ENCODE data around the gene VILL. TPM values are rescaled to one million over a fixed set of nuclear protein-coding genes. Genes with fewer than 3 reads are reported as not detected.

VILL gene
- 46.4 TPM for total RNA-seq

DNA sequence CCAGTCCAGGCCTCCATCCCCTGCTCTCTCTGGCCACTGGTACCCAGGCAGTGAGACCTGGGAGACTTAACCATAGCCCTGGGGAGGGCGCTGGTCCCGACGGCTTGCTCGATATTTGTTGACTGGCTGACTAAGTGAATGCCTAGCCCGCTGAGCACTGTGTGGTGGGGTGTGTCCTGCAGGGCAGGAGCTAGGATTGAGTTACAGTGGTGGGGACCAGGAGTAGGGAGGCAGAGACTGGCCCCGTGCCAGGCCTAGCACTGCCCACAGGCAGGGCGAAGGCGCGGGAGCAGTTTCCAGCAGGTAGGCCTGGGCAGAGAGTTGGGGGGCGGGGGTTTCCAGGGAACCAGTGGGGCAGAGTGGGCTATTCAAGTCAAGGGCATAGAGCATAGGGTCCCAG is at the start of gene VILL:
Gene VILL, plus strand, starts transcription at position 260 of the 400 bp plus-strand sequence. CDS start 2,887 bp downstream, outside the sequence.
- peak; percentile 73 for DNase-seq (ENCODE audit: low spot score)

DNA sequence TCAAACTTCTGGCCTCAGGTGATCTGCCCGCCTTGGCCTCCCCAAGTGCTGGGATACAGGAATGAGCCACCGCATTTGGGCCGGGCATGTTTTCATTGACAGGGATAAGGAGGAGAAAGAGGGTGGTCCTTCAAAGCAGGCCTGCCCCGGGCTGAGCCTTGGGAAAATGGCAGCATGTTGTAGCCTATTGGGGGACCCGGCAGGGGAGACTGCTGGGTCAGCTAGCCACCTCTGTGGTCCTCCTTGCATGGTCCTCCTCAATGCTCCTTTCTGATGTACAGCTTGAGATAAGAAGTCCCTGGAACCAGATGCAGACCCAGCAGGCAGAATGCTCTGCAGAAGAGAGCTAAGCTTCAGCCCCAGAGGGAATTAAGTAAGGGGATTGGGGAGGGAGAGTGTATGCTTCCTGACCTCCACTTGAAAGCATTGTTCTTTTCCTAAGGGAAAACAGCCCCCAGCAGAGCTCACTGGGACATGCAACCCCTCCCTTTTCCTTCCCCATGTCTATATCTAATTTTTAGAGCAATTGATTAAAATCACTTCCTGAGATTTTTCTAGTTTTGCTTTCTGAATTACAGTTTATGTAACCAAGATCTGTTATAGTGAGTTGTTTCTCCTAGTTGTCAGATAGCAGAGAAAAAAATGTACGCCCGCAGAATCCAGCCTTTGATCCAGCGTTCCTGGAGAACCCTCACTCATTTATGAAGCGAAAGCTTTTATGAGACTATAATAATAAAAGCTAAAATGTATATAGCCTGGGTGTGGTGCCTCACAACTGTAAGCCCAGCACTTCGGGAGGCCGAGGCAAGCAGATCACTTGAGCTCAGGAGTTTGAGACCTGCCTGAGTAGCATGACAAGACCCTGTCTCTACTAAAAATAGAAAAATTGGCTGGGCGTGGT is 48.7 kb upstream of the VILL start:
- DNase-seq (ENCODE audit: low spot score) = no peak

- no peak for DNase-seq (ENCODE audit: low spot score)
These were observed 47.9 kb upstream of the VILL start for GRCh38 chr3:37942646-37943045.

DNA sequence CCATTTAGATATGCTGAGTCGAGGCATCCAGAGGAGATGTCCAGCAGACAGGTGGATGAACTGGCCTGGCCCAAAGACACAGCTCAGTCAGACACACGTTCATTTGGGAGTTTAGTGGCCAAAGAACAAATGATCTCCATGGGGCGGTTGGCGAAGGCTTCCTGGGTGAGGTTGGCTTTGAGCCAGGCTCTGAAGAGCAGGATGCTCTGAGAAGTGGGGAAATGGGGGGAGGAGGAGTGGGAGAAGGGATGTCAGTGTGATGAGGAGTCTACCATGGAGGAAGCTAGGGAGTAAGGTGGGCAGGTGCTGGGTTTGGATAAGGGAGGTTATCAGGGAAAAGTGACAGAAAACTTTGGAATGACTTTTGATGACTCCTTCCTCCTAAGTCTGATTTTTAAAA is 47.5 kb upstream of the VILL start:
- no peak for DNase-seq (ENCODE audit: low spot score)

DNA sequence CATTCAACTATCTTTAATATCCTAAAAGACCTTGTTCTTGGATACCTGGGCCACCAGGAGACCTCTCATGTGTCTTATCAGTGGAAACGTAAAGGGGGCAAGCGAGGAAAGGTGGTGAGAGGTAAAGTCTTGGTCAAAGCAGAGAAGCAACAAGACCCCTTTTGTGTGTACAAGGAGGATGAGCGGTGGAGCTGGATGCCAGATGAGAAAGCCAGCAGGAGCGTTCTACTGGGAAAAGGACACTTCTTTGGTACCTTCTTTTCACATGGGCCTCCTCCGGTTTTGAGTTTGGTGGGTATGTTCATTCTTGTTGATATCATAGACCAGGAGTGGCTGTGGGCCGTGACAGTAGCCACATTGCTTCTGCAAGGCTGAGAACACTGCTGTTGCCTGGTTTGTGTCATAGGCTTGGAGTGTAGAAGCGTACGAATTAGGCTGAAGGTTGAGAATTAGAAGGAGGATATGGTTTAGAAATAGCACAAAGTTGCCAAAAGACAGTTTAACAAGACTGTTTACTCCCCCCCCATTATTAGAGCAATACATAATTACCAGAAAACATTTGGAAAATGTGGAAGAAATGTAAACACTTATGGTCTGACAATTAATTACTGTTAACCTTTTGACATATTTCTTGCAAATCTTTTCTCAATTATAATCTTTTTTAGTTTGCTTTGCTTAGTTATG is 46.8 kb upstream of the VILL start:
- no peak for DNase-seq (ENCODE audit: low spot score)

DNA sequence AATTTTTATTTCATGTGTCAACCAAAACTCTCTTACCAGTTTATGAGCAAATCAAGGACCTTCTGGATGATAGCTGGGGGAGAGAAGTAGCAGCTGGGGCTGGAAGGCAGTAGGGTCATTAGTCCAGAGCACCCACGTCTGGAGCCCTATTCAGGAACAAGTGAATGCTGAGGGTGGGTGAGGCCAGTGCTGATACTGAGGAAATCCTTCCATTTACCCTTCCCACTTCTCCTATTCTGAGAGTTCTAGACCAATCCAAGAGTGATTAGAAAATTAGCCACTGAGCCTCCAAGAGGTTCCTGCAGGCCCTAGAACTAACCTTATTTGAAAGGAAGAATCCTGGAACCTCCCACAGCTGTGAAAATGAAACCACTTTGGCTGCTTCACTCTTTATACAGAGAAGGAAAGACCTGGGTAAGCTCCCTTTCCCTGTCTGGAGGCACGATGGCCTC is 46.2 kb upstream of the VILL start:
- DNase-seq (ENCODE audit: low spot score) = no peak

DNA sequence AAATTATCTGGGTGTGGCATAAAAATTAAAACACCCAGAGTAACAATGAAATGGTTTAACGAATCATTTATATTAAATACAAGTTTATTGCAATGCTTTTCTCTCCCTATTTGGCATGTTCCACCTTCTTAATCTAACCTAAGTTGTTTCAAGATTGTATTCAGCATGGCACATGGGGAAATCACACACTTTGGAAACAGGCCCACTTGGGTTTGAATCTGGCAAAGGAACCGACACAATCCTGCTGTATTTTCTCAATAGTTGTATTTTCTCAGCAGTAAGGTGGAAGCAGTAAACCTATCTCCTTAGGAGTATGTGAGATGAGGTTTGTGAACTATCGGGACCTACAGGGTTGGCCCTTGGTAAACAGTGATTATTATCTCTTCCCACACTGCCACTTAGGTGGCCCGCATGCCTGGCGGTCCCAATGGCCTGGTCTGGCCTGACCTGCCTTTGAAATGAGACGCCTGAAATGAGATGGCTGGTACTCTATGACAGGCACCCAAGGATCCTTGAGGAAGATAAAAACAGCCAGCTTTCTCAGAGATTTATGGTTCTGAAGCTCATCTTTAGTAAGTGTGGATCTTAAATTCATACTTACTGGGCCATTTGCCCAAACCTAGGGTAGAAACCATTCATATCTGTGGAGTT is 45.3 kb upstream of the VILL start:
- DNase-seq (ENCODE audit: low spot score) = no peak

DNA sequence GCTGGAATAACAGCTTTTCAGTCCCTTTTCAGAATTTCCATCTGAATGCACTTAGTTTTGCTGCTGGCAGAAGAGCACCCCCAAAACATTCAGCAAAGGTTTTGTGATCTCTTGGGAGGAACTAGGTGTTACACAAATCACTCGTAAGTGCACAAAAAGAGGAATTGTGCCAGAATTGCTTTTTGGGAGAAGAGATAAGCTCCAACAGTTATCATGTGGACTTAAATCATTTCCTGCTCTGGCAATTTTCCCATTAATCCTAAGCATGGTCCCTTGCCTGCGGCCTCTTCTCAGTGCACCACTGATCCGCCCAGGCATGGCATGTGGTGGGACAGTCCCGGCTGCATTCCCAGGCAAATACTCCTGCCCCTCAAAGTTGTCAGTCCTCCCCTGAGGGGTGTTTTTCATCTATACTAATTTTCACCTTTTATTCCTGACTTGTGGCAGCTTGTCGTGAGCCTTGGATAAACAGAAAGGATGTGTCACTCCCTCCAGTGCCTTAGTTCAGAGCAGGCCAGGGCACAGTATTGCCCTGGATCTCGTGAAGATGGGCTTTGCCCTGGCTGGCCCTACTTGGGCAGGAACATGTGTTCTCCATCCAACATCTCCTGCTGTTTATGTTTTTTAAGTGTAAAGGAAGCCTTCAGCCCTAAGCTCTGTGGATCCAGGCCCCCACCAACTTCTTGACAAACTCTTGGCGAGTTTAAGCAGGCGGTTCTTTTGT is 44.6 kb upstream of the VILL start:
- DNase-seq (ENCODE audit: low spot score) = peak; percentile 65

GRCh38 chr3:37946531-37946889 is 44.1 kb upstream of the VILL start:
- DNase-seq (ENCODE audit: low spot score) = no peak

DNA sequence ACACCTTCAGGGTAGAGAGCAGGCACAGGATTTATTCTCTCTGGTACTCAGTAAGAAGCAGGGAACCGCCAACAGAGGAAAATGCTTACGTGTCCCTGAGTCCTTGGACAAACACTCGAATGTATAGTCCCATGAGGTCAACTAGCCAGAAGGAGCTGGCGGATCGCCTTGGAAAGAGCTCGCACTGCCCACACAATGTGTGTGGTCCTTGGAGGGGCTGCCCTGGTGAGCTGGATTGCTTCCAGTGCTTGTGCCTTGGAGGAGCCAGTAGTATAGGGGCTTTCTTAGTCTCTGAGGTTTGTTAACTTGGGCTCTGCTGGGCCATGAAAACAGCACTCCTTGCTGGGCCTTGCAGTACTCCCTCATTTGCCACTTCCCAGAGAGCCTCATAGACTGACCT is 40.7 kb upstream of the VILL start:
- DNase-seq (ENCODE audit: low spot score) = no peak

DNA sequence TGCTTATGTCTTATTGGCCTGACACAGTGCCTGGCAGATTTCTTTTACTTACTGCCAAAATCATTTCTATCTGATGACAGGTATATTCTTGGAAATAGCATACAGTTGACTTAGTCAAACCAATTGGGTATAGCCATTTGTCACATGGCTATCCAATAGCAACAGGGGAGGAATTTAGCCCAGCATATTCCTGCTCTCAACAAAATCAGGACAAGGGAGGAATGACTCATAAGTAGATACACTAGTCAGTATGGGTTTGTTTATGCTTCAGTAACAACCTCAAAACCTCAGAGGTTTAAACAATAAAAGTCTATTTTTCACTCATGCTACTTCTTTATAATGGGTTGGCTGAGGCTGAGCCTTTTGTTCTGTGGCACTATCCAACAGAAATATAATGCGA is 38.0 kb upstream of the VILL start:
- DNase-seq (ENCODE audit: low spot score) = no peak

GRCh38 chr3:37953226-37953625 is 37.4 kb upstream of the VILL start:
- no peak for DNase-seq (ENCODE audit: low spot score)

DNA sequence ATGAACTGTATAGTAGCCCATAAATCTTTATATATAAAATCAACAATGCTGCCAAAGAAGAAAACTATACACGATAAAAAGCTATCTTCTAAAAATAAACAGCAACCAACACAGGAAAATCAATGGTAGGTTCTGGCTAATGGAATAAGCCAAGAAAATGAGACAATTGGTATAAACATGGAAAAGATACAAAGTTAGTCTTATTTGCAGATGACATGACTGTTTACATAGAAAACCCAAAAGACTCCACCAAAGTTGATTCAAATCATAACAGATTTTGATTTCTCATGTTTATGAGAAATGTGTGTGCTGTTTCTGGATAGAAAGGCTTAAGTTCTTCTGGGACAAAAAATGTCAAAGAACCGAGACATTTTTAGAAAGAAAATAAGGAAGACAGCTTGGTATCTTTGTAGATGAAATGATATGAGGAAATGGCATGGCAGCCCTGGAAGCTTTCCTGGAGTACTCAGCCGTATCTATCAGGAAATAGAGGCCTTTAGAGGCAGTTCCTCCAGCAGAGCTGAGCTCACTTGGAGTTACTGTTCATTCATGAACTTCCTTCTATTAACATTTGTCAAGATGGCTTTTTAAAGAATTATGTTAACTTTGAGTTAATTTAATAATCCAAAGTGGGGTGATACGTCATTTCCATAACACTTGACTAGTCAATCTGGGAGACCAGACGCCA is 36.7 kb upstream of the VILL start:
- DNase-seq (ENCODE audit: low spot score) = no peak

DNA sequence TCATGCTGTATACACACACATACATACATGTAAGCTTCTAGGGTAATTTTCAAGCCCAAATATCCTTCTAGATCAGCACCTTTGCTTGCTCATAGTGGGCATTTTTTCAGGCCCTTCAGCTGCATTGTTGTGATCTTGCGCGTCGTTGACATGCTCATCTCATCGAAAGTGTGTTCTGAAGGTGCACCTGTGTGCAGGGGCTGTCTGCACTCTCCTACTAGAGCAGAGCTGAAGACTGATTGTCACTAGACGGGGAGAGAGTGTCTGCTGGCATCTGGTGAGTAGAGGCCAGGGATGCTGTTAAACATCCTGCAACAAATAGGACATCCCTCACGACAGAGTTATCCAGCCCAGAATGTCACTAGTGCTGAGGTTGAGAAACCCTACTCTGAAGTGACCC is 35.7 kb upstream of the VILL start:
- no peak for DNase-seq (ENCODE audit: low spot score)

DNA sequence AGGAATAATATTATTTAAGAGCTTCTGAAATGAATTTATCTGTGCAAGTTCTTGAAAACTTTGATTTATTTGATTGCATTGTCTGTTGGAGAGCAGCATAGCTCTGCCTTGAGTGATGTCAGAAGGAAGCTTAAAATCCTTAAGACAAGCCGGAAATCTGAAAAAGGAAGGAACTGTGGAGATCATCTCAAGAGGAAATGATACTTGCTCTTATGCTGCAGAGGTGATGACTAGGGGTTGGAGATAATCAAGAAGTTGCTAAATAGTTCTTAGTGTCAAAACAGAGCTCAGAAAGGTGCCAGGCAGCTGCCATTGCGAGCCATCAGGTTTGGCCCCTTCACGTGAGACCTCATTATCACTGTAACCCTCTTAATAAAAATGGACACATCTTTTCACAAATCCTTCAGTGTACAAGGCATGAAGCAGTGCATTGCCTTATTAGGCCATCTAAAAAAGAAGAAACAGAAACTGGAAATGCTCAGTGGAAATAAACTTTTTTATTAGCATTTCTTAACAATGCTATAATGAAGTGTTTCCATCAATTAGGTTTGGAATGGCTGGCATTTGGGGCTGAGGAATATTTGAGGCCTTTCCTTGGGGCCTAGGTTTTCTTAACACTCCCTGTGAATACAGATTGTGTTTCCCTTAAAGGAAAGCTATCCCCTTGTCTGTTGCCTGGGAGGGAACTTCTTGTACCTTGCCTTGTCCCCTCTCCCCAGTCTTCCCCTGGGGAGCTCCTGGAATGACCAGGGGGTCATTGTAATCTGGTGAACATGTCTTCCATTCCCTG is 34.5 kb upstream of the VILL start:
- DNase-seq (ENCODE audit: low spot score) = no peak

DNA sequence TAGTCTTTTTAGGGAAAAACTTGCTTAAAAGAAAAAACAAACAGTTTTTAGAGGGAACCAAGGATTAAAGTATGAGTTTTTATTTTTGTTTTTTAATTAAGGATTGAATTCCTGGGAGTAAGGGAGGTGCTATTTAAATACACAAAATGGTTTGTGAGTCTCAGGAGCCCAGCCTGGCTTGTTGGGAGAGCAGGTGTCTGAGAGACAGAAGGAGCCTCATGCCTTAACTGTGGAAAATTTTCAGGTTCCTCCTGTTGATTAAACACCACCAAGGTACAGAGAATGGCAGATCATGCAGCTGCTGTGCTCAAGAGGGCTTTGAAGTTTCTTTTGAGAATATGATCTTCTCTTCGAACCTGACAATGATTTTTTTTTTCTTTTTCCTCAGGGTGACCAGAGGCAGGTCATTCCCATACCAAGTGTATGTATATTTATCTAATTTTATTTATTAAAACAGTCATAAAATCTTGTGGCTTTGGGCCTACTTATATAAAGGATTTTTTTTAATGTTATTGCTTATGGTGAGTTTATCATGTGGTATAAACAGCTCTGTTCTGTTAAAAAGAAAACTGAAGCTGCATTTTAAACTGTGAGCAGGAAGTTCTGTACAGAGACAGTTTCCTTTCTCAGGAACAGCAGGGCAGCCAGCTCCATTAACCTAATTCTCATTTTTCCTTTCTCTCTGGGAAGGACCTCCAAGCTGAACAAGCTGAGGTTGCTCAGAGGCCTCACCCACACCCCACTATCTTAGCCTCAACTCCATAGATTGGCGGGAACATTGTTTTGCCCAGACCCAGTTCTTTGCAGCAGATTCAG is 33.7 kb upstream of the VILL start:
- DNase-seq (ENCODE audit: low spot score) = no peak

- DNase-seq (ENCODE audit: low spot score) = no peak
These were observed 33.0 kb upstream of the VILL start for GRCh38 chr3:37957539-37957936.

DNA sequence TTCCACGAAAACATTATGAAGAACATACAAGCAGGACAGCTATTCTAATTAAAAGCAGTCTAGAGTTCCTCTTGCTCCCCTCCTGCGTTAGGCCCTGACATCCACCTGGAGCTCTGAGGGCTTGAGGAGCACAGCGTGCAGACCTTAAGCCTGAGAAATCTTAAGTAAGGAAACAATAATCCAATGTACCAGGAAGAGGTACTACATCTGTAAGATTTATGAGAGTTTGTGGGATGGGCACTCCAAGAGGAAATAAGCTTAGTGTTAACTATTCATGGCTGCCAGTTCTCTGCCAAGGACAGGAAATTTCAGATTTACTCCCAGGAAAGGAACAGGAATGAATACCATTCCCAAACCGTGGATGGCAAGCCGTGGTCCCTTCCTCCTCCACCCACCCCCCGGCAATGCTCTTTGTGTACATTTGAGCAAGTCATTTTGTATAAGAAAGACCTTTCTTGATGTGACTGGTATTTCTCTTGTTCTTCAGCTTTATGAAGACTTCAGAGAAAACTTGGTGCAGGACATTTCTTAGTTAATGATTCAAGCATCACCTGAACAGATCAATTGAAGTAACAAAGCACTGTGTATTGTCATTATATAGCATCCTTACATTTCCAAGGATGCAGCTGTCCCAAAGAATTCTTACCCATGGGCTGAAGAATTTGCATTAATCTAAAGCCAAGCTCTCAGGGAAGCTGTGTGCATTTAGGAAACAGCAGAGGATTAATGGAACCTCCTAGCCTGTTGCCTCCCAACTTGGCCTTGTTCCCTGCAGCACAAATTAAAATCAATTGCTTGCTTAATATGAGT is 28.8 kb upstream of the VILL start:
- DNase-seq (ENCODE audit: low spot score) = no peak

- DNase-seq (ENCODE audit: low spot score) = no peak
These were observed 27.6 kb upstream of the VILL start for GRCh38 chr3:37963016-37963415.

Data from ureter (tissue), 1 donor.